ENCODE results near the gene TMEM91.

DNA sequence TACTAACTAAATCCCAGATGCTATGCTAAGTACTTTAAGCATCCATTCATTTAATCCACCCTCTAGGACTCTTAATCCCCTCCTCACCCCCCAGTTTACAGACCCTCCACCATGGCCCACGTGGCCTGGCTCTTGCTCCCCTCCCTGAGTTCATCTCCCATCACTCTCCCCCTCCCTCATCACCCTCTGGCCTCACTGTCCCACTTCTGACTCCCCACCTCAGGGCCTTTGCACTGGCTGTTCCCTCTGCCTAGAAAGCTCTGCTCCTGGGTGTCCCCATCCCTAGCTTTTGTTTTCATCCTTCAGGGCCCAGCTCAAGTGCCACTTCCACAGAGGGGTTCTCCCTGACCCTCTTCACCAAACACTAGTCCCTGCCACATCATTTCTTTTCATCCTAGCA, 16.6 kb upstream of the TMEM91 start:
- TF ChIP-seq POLR2A (IDR thresholded peaks at IDR 0.05; ENCODE audit: extremely low read depth, insufficient read length) (no peak), MYC (IDR thresholded peaks at IDR 0.05; ENCODE audit: low read depth, low read length) (no peak)
- TF ChIP-seq, protein P1, sequence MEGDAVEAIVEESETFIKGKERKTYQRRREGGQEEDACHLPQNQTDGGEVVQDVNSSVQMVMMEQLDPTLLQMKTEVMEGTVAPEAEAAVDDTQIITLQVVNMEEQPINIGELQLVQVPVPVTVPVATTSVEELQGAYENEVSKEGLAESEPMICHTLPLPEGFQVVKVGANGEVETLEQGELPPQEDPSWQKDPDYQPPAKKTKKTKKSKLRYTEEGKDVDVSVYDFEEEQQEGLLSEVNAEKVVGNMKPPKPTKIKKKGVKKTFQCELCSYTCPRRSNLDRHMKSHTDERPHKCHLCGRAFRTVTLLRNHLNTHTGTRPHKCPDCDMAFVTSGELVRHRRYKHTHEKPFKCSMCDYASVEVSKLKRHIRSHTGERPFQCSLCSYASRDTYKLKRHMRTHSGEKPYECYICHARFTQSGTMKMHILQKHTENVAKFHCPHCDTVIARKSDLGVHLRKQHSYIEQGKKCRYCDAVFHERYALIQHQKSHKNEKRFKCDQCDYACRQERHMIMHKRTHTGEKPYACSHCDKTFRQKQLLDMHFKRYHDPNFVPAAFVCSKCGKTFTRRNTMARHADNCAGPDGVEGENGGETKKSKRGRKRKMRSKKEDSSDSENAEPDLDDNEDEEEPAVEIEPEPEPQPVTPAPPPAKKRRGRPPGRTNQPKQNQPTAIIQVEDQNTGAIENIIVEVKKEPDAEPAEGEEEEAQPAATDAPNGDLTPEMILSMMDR (IDR thresholded peaks at IDR 0.05; ENCODE audit: low read depth, low read length) = no peak
- TF ChIP-seq, protein P2, sequence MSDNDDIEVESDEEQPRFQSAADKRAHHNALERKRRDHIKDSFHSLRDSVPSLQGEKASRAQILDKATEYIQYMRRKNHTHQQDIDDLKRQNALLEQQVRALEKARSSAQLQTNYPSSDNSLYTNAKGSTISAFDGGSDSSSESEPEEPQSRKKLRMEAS (IDR thresholded peaks at IDR 0.05; ENCODE audit: low read depth, low read length) = no peak
